Natural killer cell (primary cell): ENCODE measurements around the gene CHD1. TPM values are rescaled to one million over a fixed set of nuclear protein-coding genes. Genes with fewer than 3 reads are reported as not detected.

Source experiments
- ATAC-seq, 3 donors: fragments of 150-1000 bp in 2 of 3; fragments of 200-7000 bp in 1 of 3; cut with Tn5 transposase; 1 replicate in 1 of 3; 2 replicates in 2 of 3; pipeline ENCODE4 v1.10.0; 2021; ENCODE audit warnings: mild to moderate bottlenecking in 2 of 3, moderate library complexity in 2 of 3
- DNase-seq, 2 donors: peaks; one replicate each; pipeline versions ENCODE4 v3.0.0 to v3.0.0-alpha.2; 2013 to 2021; ENCODE audit warnings: mixed read lengths in 1 of 2
- H3K27ac ChIP-seq: one replicate; pipeline ENCODE4 v1.5.1; 2013; ENCODE audit warnings: mild to moderate bottlenecking, low read length
- H3K27me3 ChIP-seq: one replicate; pipeline ENCODE4 v1.6.1; 2013; ENCODE audit warnings: low read length; ENCODE audit not compliant: control insufficient read depth, insufficient read depth
- H3K36me3 ChIP-seq: one replicate; pipeline ENCODE4 v1.6.1; 2013; ENCODE audit warnings: low read length; ENCODE audit not compliant: control insufficient read depth, insufficient read depth
- H3K4me1 ChIP-seq: one replicate; pipeline ENCODE4 v1.6.1; 2013; ENCODE audit warnings: low read length; ENCODE audit not compliant: control insufficient read depth, insufficient read depth
- H3K4me3 ChIP-seq: one replicate; pipeline ENCODE4 v1.5.1; 2013; ENCODE audit warnings: low read length
- H3K9me3 ChIP-seq: one replicate; pipeline ENCODE4 v1.6.1; 2013; ENCODE audit warnings: low read length; ENCODE audit not compliant: control insufficient read depth, insufficient read depth
- H3K27ac Mint-ChIP-seq, 2 donors: one replicate each; pipeline ENCODE4 v1.8.0; 2022; ENCODE audit warnings: mild to moderate bottlenecking in 2 of 2, mixed read lengths in 2 of 2, moderate library complexity in 1 of 2
- H3K27me3 Mint-ChIP-seq, 2 donors: one replicate each; pipeline ENCODE4 v1.8.0; 2022; ENCODE audit warnings: low read depth in 2 of 2, mixed read lengths in 2 of 2
- H3K36me3 Mint-ChIP-seq: one replicate; pipeline ENCODE4 v1.8.0; 2022; ENCODE audit warnings: mixed read lengths
- H3K4me1 Mint-ChIP-seq, 2 donors: one replicate each; pipeline ENCODE4 v1.8.0; 2022; ENCODE audit warnings: mixed read lengths in 2 of 2
- H3K4me3 Mint-ChIP-seq: one replicate; pipeline ENCODE4 v1.8.0; 2022; ENCODE audit warnings: mild to moderate bottlenecking, moderate library complexity, mixed read lengths
- H3K9me3 Mint-ChIP-seq, 2 donors: one replicate each; pipeline ENCODE4 v1.8.0; 2022; ENCODE audit warnings: mixed read lengths in 2 of 2
- CTCF ChIP-seq: fragments of 200-600 bp; IDR thresholded peaks from one replicate; pipeline ENCODE4 v1.8.0; 2022; ENCODE audit warnings: antibody characterized with exemption
- WGBS: methylation state at CpG from one replicate; pipeline ENCODE4 v1.1.7; 2013; ENCODE audit warnings: missing lambda C conversion rate; ENCODE audit not compliant: insufficient coverage; 5-methylcytosine and 5-hydroxymethylcytosine counted together
- intact Hi-C: fragments of 100-400 bp; cut with micrococcal nuclease; formaldehyde crosslinking; loops from one replicate; pipeline ENCODE4 v1.14.2; 2022
- total RNA-seq, 4 donors: library from RNA; stranded (reverse); fragments of 120-200 nt in 1 of 4; gene quantifications; one replicate each; pipeline versions ENCODE4 v1.2.3 to v1.2.4, GENCODE V29; 2013 to 2022

Gene CHD1
- total RNA-seq, 3 donors from 2014 or later (not counting 1 experiment from before 2014, with no cell fraction given), result 116 to 127 (median 117) TPM

DNA sequence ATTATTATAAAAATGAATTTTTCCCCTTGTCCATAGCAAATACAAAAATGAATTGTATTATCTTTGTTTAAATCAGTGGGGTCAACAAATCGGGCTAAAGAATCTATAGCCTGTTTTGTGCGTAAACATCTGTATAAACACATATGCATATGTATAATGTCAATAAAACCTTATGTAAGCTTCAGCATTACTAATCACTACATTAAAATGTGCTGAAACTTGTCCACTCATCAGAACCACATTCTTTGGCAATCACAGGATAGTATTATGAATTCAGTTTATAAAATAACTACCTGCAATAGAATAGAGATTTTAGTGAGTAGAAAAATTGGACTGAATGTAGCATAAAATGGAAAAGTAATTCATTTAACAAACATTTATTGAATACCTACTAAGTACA is 124.7 kb downstream of the CHD1 start:
- no CpG with 5 or more reads among the region's 2 CpGs for WGBS
- no peaks in the 10 kb centered on the region for H3K36me3 ChIP-seq
- Mint-ChIP-seq H3K27me3 (peaks cover 0 to 1% of the 10 kb centered on the region in 2 donors), H3K27ac (no peak overlapping the region), H3K36me3 (peaks cover 26% of the 10 kb centered on the region), H3K4me1 (no peaks in the 10 kb centered on the region), H3K4me3 (no peak overlapping the region), H3K9me3 (peaks cover 5 to 8% of the 10 kb centered on the region in 2 donors)
- intact Hi-C loops, result no loop called here
- no peaks in the 10 kb centered on the region for H3K4me1 ChIP-seq
- H3K9me3 ChIP-seq, result peaks cover 5% of the 10 kb centered on the region
- no peak overlapping the region for H3K4me3 ChIP-seq
- H3K27me3 ChIP-seq, result peaks cover 2% of the 10 kb centered on the region
- no peak overlapping the region for H3K27ac ChIP-seq
- no peak for ATAC-seq
- no peak for TF ChIP-seq CTCF
- no peak for DNase-seq

Other genes starting within 250 kb of the CHD1 start
- 1 to 10 TPM in 1 of 3 donors, under 1 TPM in 2; 0.35 to 1.5 (median 0.86) TPM for gene RGMB, start 155.3 kb downstream of the CHD1 start, total RNA-seq